ENCODE results near the gene ACBD3. TPM values are rescaled to one million over a fixed set of nuclear protein-coding genes. Genes with fewer than 3 reads are reported as not detected.
A peak's percentile ranks its signal among the peaks of the same experiment; 100 is the strongest.

ACBD3 gene
- total RNA-seq, 1 experiment from 2014 or later, result 93.9 TPM

DNA sequence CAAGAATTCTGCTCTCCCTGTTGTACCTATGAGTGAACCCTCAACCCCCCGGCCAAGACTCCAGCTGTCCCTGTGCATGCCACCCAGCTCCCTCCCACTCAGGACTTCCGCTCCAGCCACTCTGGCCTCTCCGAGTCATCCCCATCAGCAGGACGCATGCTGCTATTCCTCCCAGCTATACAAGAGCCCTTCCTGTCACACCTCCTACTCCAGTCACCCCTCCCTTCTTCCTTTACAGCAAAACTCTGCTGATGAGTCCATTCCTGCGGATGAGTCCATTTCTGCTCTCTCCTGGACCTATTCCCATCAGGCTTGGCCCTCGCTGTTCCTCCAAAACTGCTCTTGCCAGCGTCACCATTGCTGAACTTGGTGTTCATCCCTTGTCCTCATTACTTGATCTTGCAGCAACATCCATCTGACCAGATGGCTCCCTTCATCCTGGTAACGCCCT is 81.8 kb downstream of the ACBD3 start:
- BruUV-seq (replicated peaks), result no TSS peak

GRCh38 chr1:226100436-226101391 is 85.8 kb downstream of the ACBD3 start:
- POLR2A ChIA-PET, result interaction anchor here (1.0 to 16.1 kb wide), 5 partner anchors 10 to 36 kb away, joined by 3 to 129 read pairs (median 6); no protein-coding TSS in a partner anchor
- no peak for DNase-seq (ENCODE audit: unreplicated experiment)
- H3K36me3 Mint-ChIP-seq (ENCODE audit: insufficient read depth, unreplicated experiment), result peaks cover 5% of the 10 kb centered on the region
- no peak overlapping the region for H3K27ac Mint-ChIP-seq (ENCODE audit: low read depth, unreplicated experiment)
- H3K4me3 Mint-ChIP-seq (ENCODE audit: unreplicated experiment), result peak overlapping the region; percentile 47
- no TSS peak for BruUV-seq (replicated peaks)
- TF ChIP-seq, protein P1, sequence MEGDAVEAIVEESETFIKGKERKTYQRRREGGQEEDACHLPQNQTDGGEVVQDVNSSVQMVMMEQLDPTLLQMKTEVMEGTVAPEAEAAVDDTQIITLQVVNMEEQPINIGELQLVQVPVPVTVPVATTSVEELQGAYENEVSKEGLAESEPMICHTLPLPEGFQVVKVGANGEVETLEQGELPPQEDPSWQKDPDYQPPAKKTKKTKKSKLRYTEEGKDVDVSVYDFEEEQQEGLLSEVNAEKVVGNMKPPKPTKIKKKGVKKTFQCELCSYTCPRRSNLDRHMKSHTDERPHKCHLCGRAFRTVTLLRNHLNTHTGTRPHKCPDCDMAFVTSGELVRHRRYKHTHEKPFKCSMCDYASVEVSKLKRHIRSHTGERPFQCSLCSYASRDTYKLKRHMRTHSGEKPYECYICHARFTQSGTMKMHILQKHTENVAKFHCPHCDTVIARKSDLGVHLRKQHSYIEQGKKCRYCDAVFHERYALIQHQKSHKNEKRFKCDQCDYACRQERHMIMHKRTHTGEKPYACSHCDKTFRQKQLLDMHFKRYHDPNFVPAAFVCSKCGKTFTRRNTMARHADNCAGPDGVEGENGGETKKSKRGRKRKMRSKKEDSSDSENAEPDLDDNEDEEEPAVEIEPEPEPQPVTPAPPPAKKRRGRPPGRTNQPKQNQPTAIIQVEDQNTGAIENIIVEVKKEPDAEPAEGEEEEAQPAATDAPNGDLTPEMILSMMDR (IDR thresholded peaks at IDR 0.05; ENCODE audit: unreplicated experiment), result no peak
- no peaks in the 10 kb centered on the region for H3K9me3 Mint-ChIP-seq (ENCODE audit: unreplicated experiment)
- CTCF ChIA-PET, result interaction anchor here (0.6 to 5.1 kb wide), 10 partner anchors 9 to 456 kb away, joined by 3 to 41 read pairs (median 6); partner anchors contain the start of gene SDE2
- H3K27me3 Mint-ChIP-seq (ENCODE audit: insufficient read depth, unreplicated experiment), result no peaks in the 10 kb centered on the region
- intact Hi-C loops (cut with micrococcal nuclease), result no loop called here
- peaks cover 28% of the 10 kb centered on the region for H3K4me1 Mint-ChIP-seq (ENCODE audit: insufficient read depth, unreplicated experiment)

More for the DNA sequence above, 81.8 kb downstream of the ACBD3 start:
- intact Hi-C loops (cut with micrococcal nuclease), result no loop called here
- Mint-ChIP-seq H3K9me3 (ENCODE audit: unreplicated experiment) (no peaks in the 10 kb centered on the region), H3K4me3 (ENCODE audit: unreplicated experiment) (no peak overlapping the region), H3K27me3 (ENCODE audit: insufficient read depth, unreplicated experiment) (no peaks in the 10 kb centered on the region), H3K4me1 (ENCODE audit: insufficient read depth, unreplicated experiment) (peaks cover 17% of the 10 kb centered on the region), H3K27ac (ENCODE audit: low read depth, unreplicated experiment) (no peak overlapping the region), H3K36me3 (ENCODE audit: insufficient read depth, unreplicated experiment) (peaks cover 5% of the 10 kb centered on the region)
- DNase-seq (ENCODE audit: unreplicated experiment), result no peak
- ChIA-PET CTCF (interaction anchor here (0.6 to 4.5 kb wide), 10 partner anchors 14 to 630 kb away, joined by 3 to 25 read pairs (median 4); no protein-coding TSS in a partner anchor), POLR2A (interaction anchor here (0.8 to 1.5 kb wide), 2 partner anchors 11 to 39 kb away, joined by 3 to 6 read pairs; no protein-coding TSS in a partner anchor)
- TF ChIP-seq, protein P1 (IDR thresholded peaks at IDR 0.05; ENCODE audit: unreplicated experiment), result no peak

DNA sequence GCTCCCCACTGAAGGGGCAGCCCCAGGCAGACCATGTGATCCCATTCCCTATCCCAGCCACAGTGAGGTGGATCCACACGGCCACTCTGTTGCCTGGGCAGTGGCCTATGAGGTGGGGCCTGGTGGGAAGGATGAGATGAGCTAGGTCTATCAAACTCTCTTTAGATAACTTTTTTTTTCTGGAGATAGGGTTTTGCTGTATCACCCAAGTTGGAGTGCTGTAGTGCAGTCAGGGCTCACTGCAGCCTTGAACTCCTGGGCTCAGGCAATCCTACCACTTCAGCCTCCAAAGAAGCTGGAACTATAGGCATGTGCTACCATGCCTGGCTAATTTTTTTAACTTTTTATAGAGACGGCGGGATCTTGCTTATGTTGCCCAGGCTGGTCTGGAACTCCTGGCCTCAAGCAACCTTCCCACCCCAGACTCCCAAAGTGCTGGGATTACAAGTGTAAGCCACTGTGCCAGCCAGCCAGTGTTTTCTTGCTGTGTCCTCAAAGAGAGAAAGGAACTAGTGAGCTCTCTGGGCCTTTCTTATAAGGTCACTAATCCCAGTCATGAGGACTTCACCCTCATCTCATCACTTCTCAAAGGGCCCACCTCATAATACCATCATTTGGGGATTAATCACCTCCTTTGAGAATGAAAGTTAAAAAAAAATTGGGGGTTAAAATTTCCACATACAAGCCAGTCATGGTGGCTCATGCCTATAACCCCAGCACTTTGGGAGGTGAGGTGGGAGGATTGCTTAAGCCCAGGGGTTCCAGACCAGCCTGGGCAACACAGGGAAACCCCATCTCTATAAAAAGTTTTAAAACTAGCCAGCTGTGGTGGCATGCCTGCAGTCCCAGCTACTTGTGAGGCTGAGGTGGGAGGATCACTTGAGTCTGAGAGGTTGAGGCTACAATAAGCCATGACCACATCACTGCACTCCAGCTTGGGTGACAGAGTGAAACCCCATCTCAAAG is 87.4 kb downstream of the ACBD3 start:
- ChIA-PET POLR2A (interaction anchor here (0.6 to 16.1 kb wide), 15 partner anchors 10 to 717 kb away, joined by 3 to 129 read pairs (median 5); no protein-coding TSS in a partner anchor), CTCF (interaction anchor here (0.6 to 5.1 kb wide), 15 partner anchors 10 to 416 kb away, joined by 3 to 41 read pairs (median 4); no protein-coding TSS in a partner anchor)
- intact Hi-C loops (cut with micrococcal nuclease), result no loop called here
- Mint-ChIP-seq H3K27me3 (ENCODE audit: insufficient read depth, unreplicated experiment) (no peaks in the 10 kb centered on the region), H3K9me3 (ENCODE audit: unreplicated experiment) (no peaks in the 10 kb centered on the region), H3K36me3 (ENCODE audit: insufficient read depth, unreplicated experiment) (no peaks in the 10 kb centered on the region), H3K4me1 (ENCODE audit: insufficient read depth, unreplicated experiment) (peaks cover 19% of the 10 kb centered on the region), H3K4me3 (ENCODE audit: unreplicated experiment) (no peak overlapping the region), H3K27ac (ENCODE audit: low read depth, unreplicated experiment) (no peak overlapping the region)
- DNase-seq (ENCODE audit: unreplicated experiment), result peak; percentile 34
- TF ChIP-seq, protein P1 (IDR thresholded peaks at IDR 0.05; ENCODE audit: unreplicated experiment), result no peak
- no TSS peak for BruUV-seq (replicated peaks)
